ENCODE results near the gene POLA1.
"Not testable (repeated sequence)": the region's sequence is repeated elsewhere in the genome, so short reads cannot be mapped to it uniquely, and the experiment has no call there.

POLA1 gene

GRCh38 chrX:24799078-24799477 is 105.4 kb downstream of the POLA1 start:
- no peak for DNase-seq

- no peak for DNase-seq
Observed at GRCh38 chrX:24799565-24799964, 105.8 kb downstream of the POLA1 start.

GRCh38 chrX:24805201-24805600 is 111.5 kb downstream of the POLA1 start:
- peak in 8 of 56 donors; percentile 0 to 30 (median 1) for DNase-seq

- not testable (repeated sequence) for DNase-seq
Observed at GRCh38 chrX:24819807-24820206, 126.1 kb downstream of the POLA1 start.

- no peak for DNase-seq
Observed at GRCh38 chrX:24828147-24828546, 134.4 kb downstream of the POLA1 start.

GRCh38 chrX:24828600-24828999 is 134.9 kb downstream of the POLA1 start:
- no peak for DNase-seq

GRCh38 chrX:24833695-24834094 is 140.0 kb downstream of the POLA1 start:
- no peak for DNase-seq

GRCh38 chrX:24837966-24838365 is 144.2 kb downstream of the POLA1 start:
- DNase-seq: no peak

GRCh38 chrX:24838629-24839028 is 144.9 kb downstream of the POLA1 start:
- DNase-seq: peak in 2 of 56 donors; percentile 0 to 5

GRCh38 chrX:24839331-24839730 is 145.6 kb downstream of the POLA1 start:
- DNase-seq: no peak

- DNase-seq: no peak
Observed at GRCh38 chrX:24842486-24842885, 148.8 kb downstream of the POLA1 start.

- DNase-seq: no peak
Observed at GRCh38 chrX:24846550-24847150, 152.9 kb downstream of the POLA1 start.

- DNase-seq: peak in 1 of 56 donors; percentile 0
Observed at GRCh38 chrX:24851289-24851688, 157.6 kb downstream of the POLA1 start.

- no peak for DNase-seq
Observed at GRCh38 chrX:24851780-24852179, 158.1 kb downstream of the POLA1 start.

GRCh38 chrX:24858004-24858746 is 164.5 kb downstream of the POLA1 start:
- no peak for DNase-seq

- no peak for DNase-seq
Observed at GRCh38 chrX:24859211-24859841, 165.6 kb downstream of the POLA1 start.

- no peak for DNase-seq
Observed at GRCh38 chrX:24860140-24860539, 166.4 kb downstream of the POLA1 start.

GRCh38 chrX:24862343-24862742 is 168.6 kb downstream of the POLA1 start:
- no peak for DNase-seq

- not testable (repeated sequence) for DNase-seq
Observed at GRCh38 chrX:24863779-24864178, 170.1 kb downstream of the POLA1 start.

GRCh38 chrX:24870143-24870542 is 176.4 kb downstream of the POLA1 start:
- DNase-seq: no peak

- DNase-seq: no peak
Observed at GRCh38 chrX:24874604-24875247, 181.0 kb downstream of the POLA1 start.
